OCI-LY3 (cell line): Measurements from ENCODE around the gene STIM2.

Experiments used
- H2AFZ ChIP-seq: fragments of 200-600, 300-600 bp; shearing (Covaris generic); 2 replicates; pipeline ENCODE4 v1.6.0; 2014; ENCODE audit warnings: antibody characterized with exemption, low read depth, low read length
- H3K27ac ChIP-seq: fragments of 200-600, 300-600 bp; sonication (generic); 2 replicates; pipeline ENCODE4 v1.5.1; 2014; ENCODE audit warnings: mild to moderate bottlenecking, low read length, moderate library complexity, mixed read lengths
- H3K27me3 ChIP-seq: fragments of 200-600, 300-600 bp; sonication (generic); 2 replicates; pipeline ENCODE4 v1.6.1; 2014; ENCODE audit warnings: low read depth, low read length, mixed read lengths
- H3K36me3 ChIP-seq: fragments of 200-600, 300-600 bp; sonication (generic); replicated peaks from 2 replicates; pipeline ENCODE3; 2014; ENCODE audit warnings: low read depth, low read length, mixed read lengths
- H3K4me1 ChIP-seq: fragments of 300-600, 200-600 bp; sonication (generic); 2 replicates; pipeline ENCODE4 v1.6.1; 2014; ENCODE audit warnings: low read length, mixed read lengths
- H3K4me2 ChIP-seq: fragments of 200-600, 300-600 bp; sonication (generic); 2 replicates; pipeline ENCODE4 v1.6.1; 2014; ENCODE audit warnings: low read length, mixed read lengths
- H3K4me3 ChIP-seq: fragments of 300-600, 200-600 bp; sonication (generic); 2 replicates; pipeline ENCODE4 v1.5.1; 2014; ENCODE audit warnings: antibody characterized with exemption, mild to moderate bottlenecking, low read length, moderate library complexity
- H3K79me2 ChIP-seq: fragments of 300-600, 200-600 bp; shearing (Covaris generic); 2 replicates; pipeline ENCODE4 v1.6.1; 2014; ENCODE audit warnings: mild to moderate bottlenecking, low read length, mixed read lengths
- H3K9ac ChIP-seq: fragments of 300-600, 200-600 bp; shearing (Covaris generic); 2 replicates; pipeline ENCODE4 v1.6.0; 2014; ENCODE audit warnings: mild to moderate bottlenecking, low read length, moderate library complexity
- H3K9me3 ChIP-seq: fragments of 200-600, 300-600 bp; shearing (Covaris generic); 2 replicates; pipeline ENCODE4 v1.6.1; 2014; ENCODE audit warnings: low read length, mixed read lengths; ENCODE audit not compliant: insufficient read depth
- H4K20me1 ChIP-seq: fragments of 200-600, 300-600 bp; sonication (generic); 2 replicates; pipeline ENCODE4 v1.6.1; 2016; ENCODE audit warnings: low read length, mixed read lengths; ENCODE audit not compliant: insufficient read depth
- EZH2phosphoT487 ChIP-seq: fragments of 200-600 bp; shearing (Covaris generic); IDR thresholded peaks from 2 replicates; pipeline ENCODE4 v1.6.1; 2018; ENCODE audit warnings: antibody characterized with exemption, mixed run types, low read depth
- TF ChIP-seq, protein P1 (sequence below): fragments of 200-600, 300-600 bp; sonication (generic); IDR thresholded peaks from 2 replicates; pipeline ENCODE4 v1.5.1; 2014; ENCODE audit warnings: antibody characterized with exemption, low read length, low read depth

Gene STIM2

DNA sequence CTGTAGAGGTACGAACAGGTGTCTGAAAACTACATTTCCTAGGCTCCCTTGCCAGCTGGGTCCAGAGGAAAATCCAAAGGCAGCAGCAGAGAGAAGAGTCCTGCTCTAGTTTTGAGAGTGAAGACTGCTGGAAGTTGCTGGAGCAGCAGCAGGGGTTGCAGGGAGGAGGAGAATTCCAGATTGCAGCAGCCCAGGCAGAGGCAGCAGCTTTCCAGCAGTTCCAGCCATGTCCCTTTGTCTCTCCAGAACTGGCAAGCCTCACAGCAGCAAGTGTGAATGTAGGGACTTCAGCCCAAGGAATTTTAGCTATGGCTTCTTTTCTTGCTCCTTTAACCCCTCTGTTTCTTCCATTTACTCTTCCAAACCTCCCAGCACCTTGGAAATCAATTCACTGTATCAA is 24.1 kb upstream of the STIM2 start:
- no peak overlapping the region for H3K9ac ChIP-seq
- H3K9me3 ChIP-seq: no peaks in the 10 kb centered on the region
- H3K4me1 ChIP-seq: peaks cover 5% of the 10 kb centered on the region
- H3K27ac ChIP-seq: no peak overlapping the region
- no peak overlapping the region for H2AFZ ChIP-seq
- TF ChIP-seq, protein P1, sequence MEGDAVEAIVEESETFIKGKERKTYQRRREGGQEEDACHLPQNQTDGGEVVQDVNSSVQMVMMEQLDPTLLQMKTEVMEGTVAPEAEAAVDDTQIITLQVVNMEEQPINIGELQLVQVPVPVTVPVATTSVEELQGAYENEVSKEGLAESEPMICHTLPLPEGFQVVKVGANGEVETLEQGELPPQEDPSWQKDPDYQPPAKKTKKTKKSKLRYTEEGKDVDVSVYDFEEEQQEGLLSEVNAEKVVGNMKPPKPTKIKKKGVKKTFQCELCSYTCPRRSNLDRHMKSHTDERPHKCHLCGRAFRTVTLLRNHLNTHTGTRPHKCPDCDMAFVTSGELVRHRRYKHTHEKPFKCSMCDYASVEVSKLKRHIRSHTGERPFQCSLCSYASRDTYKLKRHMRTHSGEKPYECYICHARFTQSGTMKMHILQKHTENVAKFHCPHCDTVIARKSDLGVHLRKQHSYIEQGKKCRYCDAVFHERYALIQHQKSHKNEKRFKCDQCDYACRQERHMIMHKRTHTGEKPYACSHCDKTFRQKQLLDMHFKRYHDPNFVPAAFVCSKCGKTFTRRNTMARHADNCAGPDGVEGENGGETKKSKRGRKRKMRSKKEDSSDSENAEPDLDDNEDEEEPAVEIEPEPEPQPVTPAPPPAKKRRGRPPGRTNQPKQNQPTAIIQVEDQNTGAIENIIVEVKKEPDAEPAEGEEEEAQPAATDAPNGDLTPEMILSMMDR: no peak
- TF ChIP-seq EZH2phosphoT487: no peak
- H3K4me2 ChIP-seq: no peak overlapping the region
- no peaks in the 10 kb centered on the region for H4K20me1 ChIP-seq
- H3K4me3 ChIP-seq: no peak overlapping the region
- no peaks in the 10 kb centered on the region for H3K79me2 ChIP-seq
- H3K36me3 ChIP-seq: no peaks in the 10 kb centered on the region
- peaks cover 34% of the 10 kb centered on the region for H3K27me3 ChIP-seq

DNA sequence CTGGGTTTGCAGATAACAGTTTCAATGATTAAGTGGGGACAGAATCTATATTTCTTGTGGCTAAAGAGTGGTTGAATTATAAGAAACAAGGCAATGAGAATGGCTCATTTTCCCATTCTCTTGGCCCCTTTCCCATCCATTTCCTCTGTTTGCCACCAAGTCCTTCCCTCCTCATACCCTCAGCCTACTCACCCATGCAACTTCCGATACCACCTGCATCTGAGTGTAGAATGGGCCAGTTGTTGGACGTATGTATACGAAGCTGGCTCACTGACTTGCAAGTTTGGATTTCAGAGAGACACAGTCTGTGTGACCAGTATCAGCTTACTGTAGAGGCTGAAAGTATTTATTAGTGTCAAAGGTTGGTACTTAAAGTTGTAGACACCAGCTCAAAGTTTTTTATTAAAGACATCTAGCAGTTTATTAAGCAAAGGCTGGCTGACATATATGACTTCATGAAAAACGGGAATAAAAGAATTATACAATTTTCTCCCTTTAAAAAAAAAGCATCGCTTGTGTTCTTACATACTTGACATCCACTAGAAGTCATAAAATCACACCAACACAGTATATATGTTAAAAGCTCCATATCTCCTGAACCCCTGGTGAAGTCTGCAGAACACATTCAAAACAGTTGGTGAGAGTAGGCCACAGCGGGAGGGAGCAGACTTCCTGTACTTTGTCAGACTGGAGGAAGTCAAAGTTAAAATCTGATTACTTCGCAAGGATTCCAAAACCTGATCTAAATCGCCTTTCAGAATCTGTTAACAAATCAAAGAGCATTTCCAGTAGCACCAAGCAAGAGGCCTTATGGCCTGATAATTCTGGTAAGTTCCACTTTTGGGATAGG is 22.4 kb upstream of the STIM2 start:
- H3K9ac ChIP-seq: no peak overlapping the region
- no peak overlapping the region for H3K4me2 ChIP-seq
- H3K27me3 ChIP-seq: peaks cover 25% of the 10 kb centered on the region
- no peaks in the 10 kb centered on the region for H3K4me1 ChIP-seq
- H3K4me3 ChIP-seq: no peak overlapping the region
- H4K20me1 ChIP-seq: no peaks in the 10 kb centered on the region
- H3K27ac ChIP-seq: no peak overlapping the region
- no peak overlapping the region for H2AFZ ChIP-seq
- no peaks in the 10 kb centered on the region for H3K9me3 ChIP-seq
- TF ChIP-seq, protein P1: no peak
- TF ChIP-seq EZH2phosphoT487: no peak
- H3K36me3 ChIP-seq: no peaks in the 10 kb centered on the region
- no peaks in the 10 kb centered on the region for H3K79me2 ChIP-seq

GRCh38 chr4:26839016-26839415 is 21.6 kb upstream of the STIM2 start:
- H3K79me2 ChIP-seq: no peaks in the 10 kb centered on the region
- no peaks in the 10 kb centered on the region for H3K4me1 ChIP-seq
- H3K27ac ChIP-seq: no peak overlapping the region
- H3K4me3 ChIP-seq: no peak overlapping the region
- no peaks in the 10 kb centered on the region for H3K36me3 ChIP-seq
- H4K20me1 ChIP-seq: no peaks in the 10 kb centered on the region
- H3K9me3 ChIP-seq: no peaks in the 10 kb centered on the region
- H3K9ac ChIP-seq: no peak overlapping the region
- no peak for TF ChIP-seq EZH2phosphoT487
- TF ChIP-seq, protein P1: no peak
- no peak overlapping the region for H3K4me2 ChIP-seq
- H2AFZ ChIP-seq: no peak overlapping the region
- H3K27me3 ChIP-seq: peaks cover 32% of the 10 kb centered on the region

DNA sequence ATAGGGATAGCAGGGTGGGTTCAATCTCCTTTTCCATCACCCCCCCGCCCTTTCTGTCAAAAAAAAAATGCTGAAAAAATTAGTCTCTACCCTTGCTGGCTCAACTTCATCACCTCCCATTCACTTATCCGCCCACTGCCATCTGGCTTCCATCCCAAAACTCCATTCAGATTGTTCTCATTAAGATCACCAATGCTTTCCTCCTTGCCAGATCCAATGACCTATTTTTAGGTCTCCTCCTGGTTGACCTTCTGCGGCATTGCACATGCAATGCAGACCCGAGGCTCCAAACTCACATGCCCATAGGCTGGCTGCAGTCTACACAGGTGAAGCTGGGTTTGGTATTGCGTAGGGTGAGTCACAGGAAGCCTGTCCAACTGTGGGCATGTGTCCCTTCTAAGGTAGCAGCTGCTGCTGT is 21.1 kb upstream of the STIM2 start:
- TF ChIP-seq, protein P1: no peak
- no peak for TF ChIP-seq EZH2phosphoT487
- Histone ChIP-seq H3K4me2 (no peak overlapping the region), H2AFZ (no peak overlapping the region), H3K9ac (no peak overlapping the region), H3K4me1 (no peaks in the 10 kb centered on the region), H3K27me3 (peaks cover 36% of the 10 kb centered on the region), H3K27ac (no peak overlapping the region), H3K36me3 (no peaks in the 10 kb centered on the region), H4K20me1 (no peaks in the 10 kb centered on the region), H3K4me3 (no peak overlapping the region), H3K9me3 (no peaks in the 10 kb centered on the region), H3K79me2 (no peaks in the 10 kb centered on the region)
